BLaER1 treated with 17β-estradiol and CSF1 and Interleukin-3, amounts not matched to agents 10 nM and 100 nM (cell line): ENCODE results near the gene DOCK4.
A peak's percentile ranks its signal among the peaks of the same experiment; 100 is the strongest.

Source experiments
- H3K27ac ChIP-seq, 11 experiments: shearing (Covaris generic); formaldehyde crosslinking; 2 replicates each; pipeline ENCODE4 v1.8.1; 2022
- H3K27me3 ChIP-seq, 11 experiments: shearing (Covaris generic); formaldehyde crosslinking; 2 replicates each; pipeline ENCODE4 v1.8.1; 2022
- H3K36me3 ChIP-seq, 11 experiments: shearing (Covaris generic); formaldehyde crosslinking; 2 replicates each; pipeline ENCODE4 v1.8.1; 2022
- H3K4me1 ChIP-seq, 10 experiments: shearing (Covaris generic); formaldehyde crosslinking; 2 replicates each; pipeline ENCODE4 v1.8.1; 2022
- H3K4me2 ChIP-seq, 11 experiments: shearing (Covaris generic); formaldehyde crosslinking; 2 replicates each; pipeline ENCODE4 v1.8.1; 2022
- H3K4me3 ChIP-seq, 10 experiments: shearing (Covaris generic); formaldehyde crosslinking; 2 replicates each; pipeline ENCODE4 v1.8.1; 2022
- H3K9ac ChIP-seq, 11 experiments: shearing (Covaris generic); formaldehyde crosslinking; 2 replicates each; pipeline ENCODE4 v1.8.1; 2022
- H3K9me3 ChIP-seq, 11 experiments: shearing (Covaris generic); formaldehyde crosslinking; replicated peaks in 1 of 11; 2 replicates each; pipeline ENCODE4 v1.8.1; 2022
- H4K20me1 ChIP-seq, 11 experiments: shearing (Covaris generic); formaldehyde crosslinking; 2 replicates each; pipeline ENCODE4 v1.8.1; 2022
- Cebpa-rat ChIP-seq, 11 experiments: shearing (Covaris generic); IDR thresholded peaks; 2 replicates each; pipeline ENCODE4 v1.8.1; 2022

The DOCK4 gene

GRCh38 chr7:112168915-112169314, 37.3 kb downstream of the DOCK4 start:
- Histone ChIP-seq H3K9ac (no peak overlapping the region), H3K4me1 (peaks cover 0 to 34% (median 0%) of the 10 kb centered on the region in 10 experiments; a peak in 4 of 20 replicates), H4K20me1 (peaks cover 0 to 100% (median 74%) of the 10 kb centered on the region in 11 experiments; a peak in 17 of 22 replicates), H3K36me3 (peaks cover 0 to 39% (median 0%) of the 10 kb centered on the region in 11 experiments; a peak in 7 of 22 replicates), H3K4me2 (no peak overlapping the region), H3K9me3 (peaks cover 0 to 4% (median 0%) of the 10 kb centered on the region in 11 experiments; a peak in 1 of 22 replicates), H3K27me3 (no peaks in the 10 kb centered on the region), H3K27ac (no peak overlapping the region), H3K4me3 (no peak overlapping the region)
- no peak for TF ChIP-seq Cebpa-rat (IDR thresholded peaks at IDR 0.05)

- H3K4me1 ChIP-seq = peaks cover 0 to 52% (median 3%) of the 10 kb centered on the region in 10 experiments; a peak in 8 of 20 replicates
- peaks cover 0 to 38% (median 0%) of the 10 kb centered on the region in 11 experiments; a peak in 7 of 22 replicates for H3K36me3 ChIP-seq
- H3K9ac ChIP-seq = no peak overlapping the region
- H3K27me3 ChIP-seq = no peaks in the 10 kb centered on the region
- peaks cover 0 to 100% (median 74%) of the 10 kb centered on the region in 11 experiments; a peak in 17 of 22 replicates for H4K20me1 ChIP-seq
- H3K4me2 ChIP-seq = peak overlapping the region in 1 of 11 experiments; percentile 14; a peak in 1 of 22 replicates
- no peak overlapping the region for H3K4me3 ChIP-seq
- TF ChIP-seq Cebpa-rat (IDR thresholded peaks at IDR 0.05) = no peak
- peaks cover 0 to 4% (median 0%) of the 10 kb centered on the region in 11 experiments; a peak in 1 of 22 replicates for H3K9me3 ChIP-seq
- H3K27ac ChIP-seq = no peak overlapping the region
These were observed 39.1 kb downstream of the DOCK4 start for GRCh38 chr7:112167147-112167546.

- no peak for TF ChIP-seq Cebpa-rat (IDR thresholded peaks at IDR 0.05)
- H3K27me3 ChIP-seq = no peaks in the 10 kb centered on the region
- H3K36me3 ChIP-seq = peaks cover 0 to 12% (median 0%) of the 10 kb centered on the region in 11 experiments; a peak in 1 of 22 replicates
- H3K9me3 ChIP-seq = no peaks in the 10 kb centered on the region
- H3K4me3 ChIP-seq = no peak overlapping the region
- no peak overlapping the region for H3K9ac ChIP-seq
- H4K20me1 ChIP-seq = peaks cover 0 to 100% (median 90%) of the 10 kb centered on the region in 11 experiments; a peak in 17 of 22 replicates
- H3K27ac ChIP-seq = no peak overlapping the region
- peaks cover 0 to 82% (median 5%) of the 10 kb centered on the region in 10 experiments; a peak in 8 of 20 replicates for H3K4me1 ChIP-seq
- H3K4me2 ChIP-seq = peak overlapping the region in 4 of 11 experiments; percentile 8 to 74 (median 25); a peak in 5 of 22 replicates
These were observed 43.3 kb downstream of the DOCK4 start for GRCh38 chr7:112162784-112163506.

- Histone ChIP-seq H3K4me1 (peaks cover 0 to 85% (median 5%) of the 10 kb centered on the region in 10 experiments; a peak in 8 of 20 replicates), H3K4me3 (no peak overlapping the region), H3K36me3 (peaks cover 0 to 12% (median 0%) of the 10 kb centered on the region in 11 experiments; a peak in 2 of 22 replicates), H3K27ac (no peak overlapping the region), H3K9me3 (no peaks in the 10 kb centered on the region), H3K4me2 (peak overlapping the region in 4 of 11 experiments; percentile 8 to 74 (median 25); a peak in 6 of 22 replicates), H3K9ac (no peak overlapping the region), H3K27me3 (no peaks in the 10 kb centered on the region), H4K20me1 (peaks cover 0 to 100% (median 93%) of the 10 kb centered on the region in 11 experiments; a peak in 17 of 22 replicates)
- no peak for TF ChIP-seq Cebpa-rat (IDR thresholded peaks at IDR 0.05)
These were observed 43.9 kb downstream of the DOCK4 start for GRCh38 chr7:112162142-112162766.

GRCh38 chr7:112161253-112162141, 44.7 kb downstream of the DOCK4 start:
- TF ChIP-seq Cebpa-rat (IDR thresholded peaks at IDR 0.05) = no peak
- H3K9ac ChIP-seq = no peak overlapping the region
- H3K36me3 ChIP-seq = peaks cover 0 to 9% (median 0%) of the 10 kb centered on the region in 11 experiments; a peak in 2 of 22 replicates
- no peak overlapping the region for H3K4me3 ChIP-seq
- H3K27ac ChIP-seq = no peak overlapping the region
- no peaks in the 10 kb centered on the region for H3K9me3 ChIP-seq
- H4K20me1 ChIP-seq = peaks cover 0 to 100% (median 90%) of the 10 kb centered on the region in 11 experiments; a peak in 16 of 22 replicates
- no peaks in the 10 kb centered on the region for H3K27me3 ChIP-seq
- H3K4me1 ChIP-seq = peaks cover 0 to 84% (median 6%) of the 10 kb centered on the region in 10 experiments; a peak in 8 of 20 replicates
- peak overlapping the region in 3 of 11 experiments; percentile 8 to 74 (median 42); a peak in 4 of 22 replicates for H3K4me2 ChIP-seq

- TF ChIP-seq Cebpa-rat (IDR thresholded peaks at IDR 0.05) = no peak
- Histone ChIP-seq H3K36me3 (peaks cover 0 to 8% (median 0%) of the 10 kb centered on the region in 11 experiments; a peak in 3 of 22 replicates), H3K4me1 (peaks cover 0 to 86% (median 6%) of the 10 kb centered on the region in 10 experiments; a peak in 8 of 20 replicates), H3K9ac (no peak overlapping the region), H3K4me3 (no peak overlapping the region), H3K27ac (no peak overlapping the region), H3K9me3 (no peaks in the 10 kb centered on the region), H3K4me2 (peak overlapping the region in 1 of 11 experiments; percentile 3; a peak in 1 of 22 replicates), H4K20me1 (peaks cover 0 to 100% (median 85%) of the 10 kb centered on the region in 11 experiments; a peak in 16 of 22 replicates), H3K27me3 (no peaks in the 10 kb centered on the region)
These were observed 45.4 kb downstream of the DOCK4 start for GRCh38 chr7:112160771-112161150.

GRCh38 chr7:112160130-112160770, 45.9 kb downstream of the DOCK4 start:
- no peak overlapping the region for H3K9ac ChIP-seq
- no peak overlapping the region for H3K4me3 ChIP-seq
- no peak for TF ChIP-seq Cebpa-rat (IDR thresholded peaks at IDR 0.05)
- H3K4me1 ChIP-seq = peaks cover 0 to 90% (median 6%) of the 10 kb centered on the region in 10 experiments; a peak in 8 of 20 replicates
- peaks cover 0 to 8% (median 0%) of the 10 kb centered on the region in 11 experiments; a peak in 3 of 22 replicates for H3K36me3 ChIP-seq
- peak overlapping the region in 2 of 11 experiments; percentile 3 to 57; a peak in 2 of 22 replicates for H3K4me2 ChIP-seq
- H3K27ac ChIP-seq = no peak overlapping the region
- H4K20me1 ChIP-seq = peaks cover 0 to 100% (median 87%) of the 10 kb centered on the region in 11 experiments; a peak in 15 of 22 replicates
- no peaks in the 10 kb centered on the region for H3K9me3 ChIP-seq
- no peaks in the 10 kb centered on the region for H3K27me3 ChIP-seq
